ENCODE data around the gene TTC21B.
"Not testable (repeated sequence)": the region's sequence is repeated elsewhere in the genome, so short reads cannot be mapped to it uniquely, and the experiment has no call there.

The TTC21B gene

DNA sequence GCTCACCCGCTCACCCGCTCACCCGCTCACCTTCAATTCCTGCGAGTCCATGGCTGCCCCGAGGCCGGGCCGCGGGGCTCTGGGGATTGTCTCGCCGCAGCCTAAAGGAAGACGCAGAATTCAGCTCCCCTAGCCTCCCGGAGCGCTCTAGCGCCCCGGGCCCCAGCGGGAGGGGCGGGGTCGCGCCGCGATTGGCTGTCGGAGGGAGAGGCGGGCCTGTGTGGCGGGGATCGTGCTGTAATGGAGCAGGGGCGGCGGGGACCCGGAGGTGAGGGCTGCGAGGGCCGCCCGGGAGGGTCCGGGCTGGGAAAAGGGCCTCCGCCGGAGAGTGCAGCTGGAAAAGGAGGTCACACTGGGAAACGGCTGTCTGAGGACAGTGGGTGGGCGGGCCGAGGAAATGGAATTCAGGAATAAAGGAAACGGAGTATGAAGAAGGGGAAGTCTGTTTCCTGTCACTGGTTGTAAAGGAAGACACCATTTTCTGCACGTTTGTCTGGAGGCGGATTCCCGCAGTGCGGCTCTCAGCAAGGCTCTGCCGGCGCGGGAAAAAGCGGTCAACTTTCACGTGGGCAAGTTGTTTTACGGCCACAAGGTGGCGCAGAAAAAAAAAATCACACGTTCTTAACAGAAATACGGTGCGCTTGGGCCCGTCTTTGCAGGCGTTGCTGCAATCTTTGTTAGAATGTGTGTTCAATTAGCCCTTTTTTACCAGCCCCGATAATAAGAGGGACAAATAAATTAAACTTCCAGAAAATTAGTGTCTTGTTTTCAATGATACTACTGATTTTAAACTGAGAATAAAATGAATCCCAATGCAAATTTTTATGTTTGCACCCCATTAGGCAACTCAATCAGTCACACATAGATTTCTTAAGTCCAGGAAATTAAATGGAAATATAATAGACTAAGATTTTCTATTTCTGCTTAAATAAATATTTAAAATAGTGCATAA, at the start of gene TTC21B:
Gene TTC21B, minus strand, starts transcription at position 122 of the 952 bp plus-strand sequence. Its CDS starts 71 bp downstream, at position 51.
- peak; percentile 96 for DNase-seq

DNA sequence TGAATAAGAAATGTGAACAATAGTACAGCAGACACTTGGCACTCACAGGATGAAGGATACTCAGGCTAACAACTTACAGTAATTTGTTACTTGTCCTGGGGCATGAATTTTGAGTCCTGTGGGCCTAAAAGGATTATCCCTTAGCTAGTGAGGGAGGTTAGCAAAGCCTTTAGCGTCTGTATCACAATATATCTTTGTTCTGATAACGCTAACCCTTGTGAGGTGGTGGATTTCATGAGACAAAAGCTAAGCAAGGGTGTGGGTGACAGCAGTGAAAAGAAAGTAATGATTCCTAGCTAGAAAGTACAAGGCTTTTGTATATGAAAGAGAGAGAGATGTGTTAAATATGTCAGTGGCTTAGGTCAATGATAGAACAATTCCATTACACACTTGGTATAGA, 46.8 kb upstream of the TTC21B start:
- DNase-seq, result no peak

DNA sequence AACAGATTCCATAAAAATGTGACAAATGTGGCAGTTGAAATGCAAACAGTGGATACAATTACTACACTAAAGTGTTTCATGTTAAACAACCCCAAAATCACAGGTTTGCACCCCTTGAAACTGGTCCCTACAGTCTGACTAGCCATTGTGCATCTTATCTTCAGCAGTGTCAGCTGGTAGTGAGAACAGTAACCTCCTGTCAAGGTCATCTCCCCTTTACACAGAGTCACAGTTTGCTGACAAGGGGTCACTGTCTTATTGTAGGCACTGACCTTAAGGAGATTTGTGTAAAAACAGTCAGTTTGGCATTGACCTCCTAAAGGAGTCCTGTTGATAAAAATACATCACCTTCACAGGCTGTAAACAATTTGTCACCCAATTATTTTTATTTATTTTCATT, 37.3 kb upstream of the TTC21B start:
- DNase-seq, result no peak

DNA sequence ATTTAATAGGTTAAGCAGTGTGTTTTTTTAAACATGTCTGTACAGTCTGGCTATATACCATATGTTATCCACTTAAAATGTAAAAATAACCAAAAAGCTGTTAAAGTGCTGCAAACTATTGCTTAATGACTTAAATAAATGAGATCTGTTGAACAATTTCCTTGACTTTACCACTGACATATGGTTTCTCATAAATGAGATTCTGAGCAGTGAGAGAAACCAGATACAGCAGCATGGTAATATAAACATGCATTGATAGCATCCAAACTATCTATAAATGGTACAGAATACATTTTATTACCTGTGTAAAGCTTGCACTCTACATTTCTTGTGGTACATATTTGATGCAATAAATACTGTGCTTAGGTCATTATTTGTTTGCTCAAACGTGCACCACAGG, 36.3 kb upstream of the TTC21B start:
- no peak for DNase-seq

DNA sequence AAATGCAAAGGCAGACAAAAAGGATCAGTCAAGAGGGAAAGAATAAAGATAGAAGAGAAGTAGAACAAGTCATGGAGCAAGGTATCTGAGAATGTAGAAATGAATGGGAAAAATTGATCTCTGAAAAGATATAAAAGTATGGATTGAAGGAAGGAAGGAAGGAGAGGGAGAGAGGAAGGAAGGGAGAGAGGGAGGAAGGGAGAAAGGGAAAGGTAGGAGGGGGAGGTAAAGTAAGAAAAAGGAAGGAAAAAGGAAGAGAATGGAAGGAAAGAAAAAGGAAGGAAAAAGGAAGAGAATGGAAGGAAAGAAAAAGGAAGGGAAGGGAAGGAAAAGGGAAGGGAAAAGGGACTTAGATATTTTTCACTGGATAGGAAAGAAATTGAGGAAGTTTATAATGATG, 31.5 kb upstream of the TTC21B start:
- no peak for DNase-seq

DNA sequence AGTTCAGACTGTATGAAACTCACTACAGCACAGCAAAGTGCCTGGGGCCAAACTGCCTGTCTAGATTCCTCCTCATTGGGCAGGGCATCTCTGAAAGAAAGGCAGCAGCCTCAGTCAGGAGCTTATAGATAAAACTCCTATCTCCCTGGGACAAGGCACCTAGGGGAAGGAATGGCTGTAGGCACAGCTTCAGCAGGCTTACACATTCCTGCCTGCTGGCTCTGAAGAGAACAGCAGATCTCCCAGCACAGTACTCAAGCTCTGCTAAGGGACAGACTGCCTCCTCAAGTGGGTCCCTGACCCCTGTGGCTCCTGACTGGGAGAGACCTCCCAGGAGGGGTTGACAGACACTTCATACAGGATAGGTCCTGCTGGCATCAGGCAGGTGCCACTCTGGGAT, 18.6 kb upstream of the TTC21B start:
- DNase-seq, result not testable (repeated sequence)

DNA sequence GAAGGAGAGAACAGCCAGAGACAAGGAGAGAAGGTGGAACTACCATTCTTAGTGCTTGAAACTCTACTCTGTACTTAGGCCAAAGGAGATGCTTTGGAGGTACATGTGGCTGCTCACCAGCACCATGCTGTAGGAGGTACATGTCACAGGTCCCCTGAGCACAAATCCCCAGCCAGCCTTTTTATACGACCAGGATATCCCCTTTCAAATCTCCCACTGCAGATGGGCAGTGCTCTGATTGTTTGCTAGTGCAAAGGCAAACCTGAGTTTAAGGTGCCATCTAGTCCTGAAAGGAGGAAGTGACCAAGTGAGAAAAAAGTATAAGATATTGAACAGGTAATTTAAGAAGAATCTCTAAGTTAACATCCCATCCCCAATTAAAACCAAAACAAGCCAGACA, 17.1 kb upstream of the TTC21B start:
- DNase-seq, result no peak

DNA sequence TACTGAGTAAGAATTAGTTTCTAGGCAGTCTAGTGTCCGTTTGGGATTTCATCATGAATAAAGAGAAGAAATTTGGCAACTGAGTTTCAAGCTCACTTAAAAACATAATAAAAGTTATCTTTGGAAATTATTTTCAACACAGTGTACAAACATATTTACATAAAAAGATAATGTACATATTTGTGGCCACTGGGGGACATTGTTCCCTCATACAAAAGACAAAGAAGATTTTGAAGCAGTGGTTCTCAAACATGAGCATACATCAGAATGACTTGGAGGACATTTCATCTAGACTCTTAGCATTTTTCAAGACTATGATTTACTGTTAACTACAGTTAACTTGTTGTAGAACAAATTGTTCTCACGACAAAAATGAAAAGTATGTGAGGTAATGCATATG, 15.7 kb upstream of the TTC21B start:
- no peak for DNase-seq

GRCh38 chr2:165967746-165968145, 14.2 kb upstream of the TTC21B start:
- no peak for DNase-seq

GRCh38 chr2:165961818-165962217, 8.2 kb upstream of the TTC21B start:
- DNase-seq, result no peak

DNA sequence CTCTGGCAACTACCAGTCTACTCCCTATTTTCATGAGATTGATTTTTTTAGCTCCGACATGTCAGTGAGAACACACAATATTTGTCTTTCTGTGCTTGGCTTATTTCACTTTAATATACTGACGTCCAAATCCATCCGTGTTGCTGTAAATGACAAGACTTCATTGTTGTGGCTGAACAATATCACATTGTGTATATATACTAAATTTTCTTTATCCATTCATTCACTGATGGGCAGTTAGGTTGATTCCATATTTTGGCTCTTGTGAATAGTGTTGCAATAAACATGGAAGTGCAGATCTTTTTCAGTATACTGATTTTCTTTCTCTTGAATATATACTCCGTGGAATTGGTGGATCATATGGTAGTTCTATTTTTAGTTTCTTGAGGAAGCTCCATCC, 5.8 kb upstream of the TTC21B start:
- DNase-seq, result no peak

DNA sequence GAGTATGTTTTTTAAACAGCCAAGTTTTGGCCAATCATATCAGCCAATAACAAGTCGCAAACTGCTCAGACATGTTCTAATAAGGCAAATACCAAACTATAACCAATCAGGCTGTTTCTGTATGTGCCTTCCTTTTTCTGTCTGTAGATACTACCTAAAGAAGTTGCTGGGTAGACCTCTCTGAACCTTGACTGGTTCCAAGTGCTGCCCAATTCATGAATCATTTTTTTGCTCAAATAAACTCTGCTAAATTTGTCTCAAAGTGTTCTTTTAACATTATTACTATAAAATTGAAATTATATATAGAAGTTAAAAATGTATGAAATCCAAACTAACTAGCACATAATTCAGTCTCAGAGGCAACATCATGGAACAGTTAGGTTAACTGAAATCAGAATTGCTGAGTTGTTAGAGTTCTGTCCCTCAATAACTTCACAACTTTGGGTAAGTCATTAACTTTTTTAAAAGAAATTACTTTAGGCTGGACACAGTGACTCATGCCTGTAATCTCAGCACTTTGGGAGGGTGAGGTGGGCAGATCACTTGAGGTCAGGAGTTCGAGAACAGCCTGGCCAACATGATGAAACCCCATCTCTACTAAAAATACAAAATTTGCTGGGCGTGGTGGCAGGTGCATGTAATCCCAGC, 4.9 kb upstream of the TTC21B start:
- no peak for DNase-seq

GRCh38 chr2:165957030-165957675, 3.6 kb upstream of the TTC21B start:
- no peak for DNase-seq

DNA sequence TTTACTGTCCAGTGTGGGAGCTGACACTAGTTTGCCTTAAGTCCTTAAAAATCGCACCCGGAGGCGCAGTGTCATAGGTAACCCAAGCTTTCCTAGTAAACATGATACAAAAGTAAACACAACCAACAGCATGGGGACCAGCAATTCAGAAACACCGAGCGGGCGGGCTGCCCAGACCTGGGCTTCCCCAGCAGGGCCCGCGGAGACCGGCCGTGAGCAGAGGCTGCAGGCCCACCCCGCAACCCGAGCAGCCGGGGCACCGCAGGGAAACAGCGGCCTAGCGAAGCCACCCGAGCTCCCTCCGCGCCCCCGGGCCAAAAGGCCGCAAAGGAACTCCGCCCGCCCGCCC, 296 bp downstream of the TTC21B start:
- no peak for DNase-seq

DNA sequence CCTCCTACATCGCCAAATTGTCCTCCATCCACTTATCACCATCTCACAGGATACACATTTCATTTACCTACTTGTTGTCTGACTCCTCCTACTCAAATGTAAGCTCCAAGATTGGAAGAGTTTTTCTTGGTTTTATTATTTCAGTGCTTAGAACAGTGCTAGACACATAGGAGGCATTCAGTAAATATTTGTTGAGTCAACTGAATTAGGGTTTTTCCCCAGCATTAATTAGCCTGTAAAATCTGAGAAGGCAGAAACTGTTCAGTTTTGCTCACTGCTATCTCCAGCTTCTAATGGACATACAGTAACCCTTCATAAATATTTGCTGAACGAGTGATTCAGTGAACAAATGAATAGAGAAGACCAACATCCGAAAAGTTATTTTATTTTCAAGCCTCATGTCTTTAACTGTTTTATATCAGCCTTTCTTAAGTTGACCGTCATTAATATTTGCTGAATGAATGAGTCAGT, 800 bp downstream of the TTC21B start:
- DNase-seq, result no peak

DNA sequence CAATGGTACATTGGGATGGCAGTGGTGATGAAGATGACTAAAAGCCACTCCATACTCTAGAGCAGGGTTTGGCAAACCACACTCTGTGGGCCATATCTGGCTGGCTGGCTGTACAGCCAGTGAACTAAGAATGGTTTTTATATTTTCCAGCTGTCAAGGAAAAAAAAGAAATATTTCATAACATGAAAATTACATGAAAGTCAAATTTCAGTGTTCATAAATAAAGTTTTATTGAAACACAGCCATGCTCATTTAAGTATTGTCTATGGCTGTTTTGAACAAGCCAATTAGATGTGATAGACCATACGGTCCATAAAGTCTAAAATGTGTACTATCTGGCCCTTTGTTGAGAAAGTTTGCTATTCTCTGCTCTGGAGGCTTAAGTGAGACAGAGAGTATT, 1.5 kb downstream of the TTC21B start:
- no peak for DNase-seq

- DNase-seq, result no peak
Measured at GRCh38 chr2:165950438-165950837, 3.1 kb downstream of the TTC21B start.

GRCh38 chr2:165941827-165942226, 11.7 kb downstream of the TTC21B start:
- no peak for DNase-seq

- no peak for DNase-seq
Measured at GRCh38 chr2:165938237-165938636, 15.3 kb downstream of the TTC21B start.

- DNase-seq, result no peak
Measured at GRCh38 chr2:165933211-165933910, 20.2 kb downstream of the TTC21B start.

- DNase-seq, result no peak
Measured at GRCh38 chr2:165927774-165928173, 25.8 kb downstream of the TTC21B start.

GRCh38 chr2:165927353-165927752, 26.2 kb downstream of the TTC21B start:
- DNase-seq, result no peak

DNA sequence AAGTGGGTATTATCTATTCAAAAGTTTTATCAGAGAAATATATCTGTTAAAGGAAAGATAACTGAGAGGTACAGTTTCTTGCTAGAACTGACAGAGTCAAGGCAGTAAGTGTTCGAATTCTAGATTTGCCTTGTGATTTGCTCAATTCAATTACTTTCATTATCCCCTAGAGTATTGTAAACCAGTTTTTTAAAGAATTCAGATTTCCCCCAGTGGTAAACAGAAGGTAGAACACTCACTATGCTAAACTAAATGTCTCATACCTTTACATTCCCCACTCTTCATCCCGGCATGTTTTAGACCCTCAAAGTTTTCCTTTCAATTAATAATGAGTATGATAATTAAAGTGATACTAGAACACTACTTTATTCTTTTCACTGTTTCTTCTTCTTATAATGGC, 28.6 kb downstream of the TTC21B start:
- DNase-seq, result no peak

Measured in activated naive CD4-positive, alpha-beta T cell treated with anti-CD3 and anti-CD28 coated beads, Interleukin-2, amount 50 U/mL, for 16 hours (primary cell).